ENCODE data around the gene CAT.
A peak's percentile ranks its signal among the peaks of the same experiment; 100 is the strongest.

The CAT gene

DNA sequence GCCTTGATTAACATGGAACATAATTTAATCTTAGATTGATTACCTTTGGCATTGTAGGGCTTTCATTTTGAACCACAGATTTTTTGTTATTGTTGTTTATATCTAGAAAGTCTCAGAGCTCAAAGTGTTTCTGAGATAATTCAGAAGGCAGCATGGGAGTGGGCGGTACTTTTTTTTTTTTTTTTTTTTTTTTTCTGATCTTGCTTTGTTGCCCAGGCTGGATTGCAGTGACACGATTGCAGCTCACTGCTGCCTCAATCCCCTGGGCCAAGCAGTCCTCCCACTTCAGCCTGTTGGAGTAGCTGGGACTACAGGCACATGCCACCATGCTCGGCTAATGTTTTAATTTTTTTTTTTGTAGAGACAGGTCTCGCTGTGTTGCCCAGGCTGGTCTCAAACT, 21.5 kb downstream of the CAT start:
- DNase-seq (ENCODE audit: low spot score), result no peak

DNA sequence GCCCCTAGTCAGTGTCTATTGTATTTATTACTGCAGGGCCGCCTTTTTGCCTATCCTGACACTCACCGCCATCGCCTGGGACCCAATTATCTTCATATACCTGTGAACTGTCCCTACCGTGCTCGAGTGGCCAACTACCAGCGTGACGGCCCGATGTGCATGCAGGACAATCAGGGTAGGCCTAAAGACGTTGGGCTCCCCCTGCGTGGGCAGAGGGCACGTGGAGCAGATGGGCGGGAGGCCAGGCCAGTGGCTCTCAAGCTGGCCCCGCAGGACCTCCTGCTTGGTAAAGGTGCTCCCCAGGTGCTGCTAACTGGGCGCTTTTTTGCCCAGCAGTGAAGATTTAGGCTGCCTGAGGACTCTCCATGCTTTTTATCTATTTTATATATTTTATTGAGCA, 22.5 kb downstream of the CAT start:
- DNase-seq (ENCODE audit: low spot score), result no peak

DNA sequence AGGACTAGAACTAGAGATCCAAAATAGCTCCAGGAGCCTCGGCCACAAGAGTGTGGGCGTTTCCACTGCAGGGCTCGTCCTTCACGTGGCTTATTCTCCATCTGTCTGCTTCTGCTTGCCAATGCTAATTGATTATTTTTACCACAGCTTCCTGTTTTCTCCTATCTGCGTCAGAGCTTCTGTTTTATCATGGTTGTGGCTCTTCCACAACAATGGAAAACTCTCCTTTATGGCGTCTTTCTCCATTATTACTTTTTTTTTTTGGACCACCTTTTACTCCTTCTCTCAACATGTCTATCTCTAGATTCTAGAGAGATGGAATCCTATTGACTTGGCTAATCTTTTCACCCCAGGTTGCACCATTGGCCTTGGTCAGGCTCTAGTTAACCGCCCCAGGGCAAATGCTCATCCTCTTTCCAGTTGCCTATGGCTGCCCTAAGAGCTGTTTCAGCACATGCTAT, 25.9 kb downstream of the CAT start:
- no peak for DNase-seq (ENCODE audit: low spot score)

DNA sequence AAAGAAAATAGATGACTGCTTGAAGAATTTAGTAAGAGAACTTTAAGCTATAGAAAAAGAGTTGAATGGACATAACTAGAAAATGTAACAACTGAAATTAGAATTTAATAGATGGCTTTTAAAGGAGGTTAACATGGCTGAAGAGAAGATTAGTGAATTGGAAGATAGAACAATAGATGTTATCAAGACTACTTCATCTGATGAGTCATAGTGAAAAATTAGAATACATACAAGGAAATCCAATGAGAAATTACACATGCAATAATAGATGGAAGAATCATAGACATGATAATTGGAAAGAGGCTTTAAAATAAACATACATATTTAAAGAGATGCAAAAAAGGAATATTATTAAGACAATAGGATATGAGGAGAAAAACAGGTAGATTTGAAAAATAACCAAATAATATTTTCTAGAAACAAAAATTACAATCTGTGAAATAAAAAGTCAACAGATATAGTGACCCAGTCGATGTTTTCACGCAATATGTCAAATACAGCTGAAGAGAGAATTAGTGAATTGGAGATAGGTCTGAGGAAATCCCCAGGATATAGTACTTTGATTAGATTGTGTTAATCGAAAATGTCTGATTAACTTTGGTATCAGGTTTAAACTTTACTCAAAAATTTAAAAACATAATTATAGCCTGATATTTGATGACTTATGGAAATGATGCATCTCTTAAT, 28.2 kb downstream of the CAT start:
- no peak for DNase-seq (ENCODE audit: low spot score)

DNA sequence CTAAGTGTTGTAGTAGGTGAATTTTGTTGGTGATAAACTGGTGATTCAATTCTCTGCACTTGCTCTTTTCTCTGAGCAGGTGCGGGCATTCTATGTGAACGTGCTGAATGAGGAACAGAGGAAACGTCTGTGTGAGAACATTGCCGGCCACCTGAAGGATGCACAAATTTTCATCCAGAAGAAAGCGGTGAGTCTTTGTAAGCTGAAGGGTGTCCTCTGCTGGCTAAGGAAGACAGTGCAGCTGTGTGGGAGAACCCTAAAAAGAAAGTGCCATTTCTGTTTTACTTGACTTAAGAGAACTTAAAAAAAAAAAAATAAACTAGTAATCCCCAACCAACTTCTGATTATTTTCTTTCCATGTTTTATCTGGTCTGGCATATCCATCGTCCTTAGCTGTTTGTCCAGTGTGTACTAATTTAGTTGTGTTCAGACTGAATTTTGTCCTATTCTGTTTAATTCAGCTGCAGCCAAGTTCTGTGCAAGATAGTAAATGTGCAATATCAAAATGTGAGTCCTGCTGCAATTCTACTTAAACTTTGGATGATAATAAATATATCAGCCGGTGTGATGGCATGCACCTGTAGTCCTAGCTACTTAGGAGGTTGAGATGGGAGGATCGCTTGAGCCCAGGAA, 29.6 kb downstream of the CAT start:
- peak; percentile 54 for DNase-seq (ENCODE audit: low spot score)

DNA sequence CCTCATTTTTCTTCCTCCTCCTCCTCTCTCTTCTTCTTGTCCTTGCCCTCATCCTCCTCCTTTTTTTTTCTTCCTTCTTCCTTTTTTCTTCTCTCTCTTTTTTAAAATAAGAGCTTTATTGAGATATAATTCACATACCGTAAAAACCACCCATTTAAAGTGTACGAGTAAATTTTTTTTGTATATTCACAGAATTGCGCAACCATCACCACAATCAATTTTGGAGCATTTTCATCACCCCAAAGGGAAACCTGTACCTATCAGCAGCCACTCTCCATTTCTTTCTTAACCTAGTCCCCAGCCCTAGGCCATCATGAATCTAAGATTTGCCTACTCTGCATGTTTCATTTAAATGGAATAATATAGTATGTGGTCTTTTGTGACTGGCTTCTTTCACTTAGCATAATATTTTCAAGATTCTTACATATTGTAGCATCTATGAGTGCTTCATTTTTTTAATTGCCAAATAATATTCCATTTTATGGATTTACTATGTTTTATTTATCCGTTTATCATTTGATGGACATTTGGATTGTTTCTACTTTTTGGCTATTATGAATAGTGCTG, 35.0 kb downstream of the CAT start:
- no peak for DNase-seq (ENCODE audit: low spot score)

DNA sequence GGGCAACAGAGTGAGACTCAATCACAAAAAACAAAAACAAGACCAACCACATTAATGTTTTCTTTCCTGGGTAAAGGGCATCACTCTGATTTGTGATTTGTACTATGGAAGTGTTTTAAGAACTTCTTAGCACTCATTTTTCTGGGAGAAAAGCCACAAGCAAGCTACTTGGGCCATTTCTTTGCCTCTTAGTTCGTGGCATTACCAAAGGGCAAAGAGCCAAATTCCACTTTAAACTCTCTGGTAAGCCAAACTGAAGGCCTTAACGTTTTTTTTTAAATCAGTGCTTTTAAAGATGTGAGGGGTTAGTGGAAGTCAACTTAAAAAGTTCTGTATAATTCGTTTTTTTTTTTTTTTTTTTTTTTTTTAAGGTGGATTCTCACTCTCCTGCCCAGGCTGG, 36.9 kb downstream of the CAT start:
- no peak for DNase-seq (ENCODE audit: low spot score)

DNA sequence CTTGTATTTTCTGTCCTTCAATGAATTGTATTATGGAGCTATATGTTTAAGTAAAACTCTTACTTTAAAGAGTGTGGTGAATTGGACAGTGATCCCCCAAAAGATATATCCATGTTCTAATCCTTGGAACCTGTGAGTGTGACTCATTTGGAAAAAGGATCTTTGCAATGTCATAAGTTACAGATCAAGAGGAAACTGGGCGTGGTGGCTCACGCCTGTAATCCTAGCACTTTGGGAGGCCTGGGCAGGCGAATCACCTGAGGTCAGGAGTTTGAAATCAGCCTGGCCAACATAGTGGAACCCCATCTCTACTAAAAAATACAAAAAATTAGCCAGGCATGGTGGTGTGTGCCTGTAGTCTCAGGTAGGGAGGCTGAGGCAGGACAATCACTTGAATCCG, 38.1 kb downstream of the CAT start:
- no peak for DNase-seq (ENCODE audit: low spot score)

DNA sequence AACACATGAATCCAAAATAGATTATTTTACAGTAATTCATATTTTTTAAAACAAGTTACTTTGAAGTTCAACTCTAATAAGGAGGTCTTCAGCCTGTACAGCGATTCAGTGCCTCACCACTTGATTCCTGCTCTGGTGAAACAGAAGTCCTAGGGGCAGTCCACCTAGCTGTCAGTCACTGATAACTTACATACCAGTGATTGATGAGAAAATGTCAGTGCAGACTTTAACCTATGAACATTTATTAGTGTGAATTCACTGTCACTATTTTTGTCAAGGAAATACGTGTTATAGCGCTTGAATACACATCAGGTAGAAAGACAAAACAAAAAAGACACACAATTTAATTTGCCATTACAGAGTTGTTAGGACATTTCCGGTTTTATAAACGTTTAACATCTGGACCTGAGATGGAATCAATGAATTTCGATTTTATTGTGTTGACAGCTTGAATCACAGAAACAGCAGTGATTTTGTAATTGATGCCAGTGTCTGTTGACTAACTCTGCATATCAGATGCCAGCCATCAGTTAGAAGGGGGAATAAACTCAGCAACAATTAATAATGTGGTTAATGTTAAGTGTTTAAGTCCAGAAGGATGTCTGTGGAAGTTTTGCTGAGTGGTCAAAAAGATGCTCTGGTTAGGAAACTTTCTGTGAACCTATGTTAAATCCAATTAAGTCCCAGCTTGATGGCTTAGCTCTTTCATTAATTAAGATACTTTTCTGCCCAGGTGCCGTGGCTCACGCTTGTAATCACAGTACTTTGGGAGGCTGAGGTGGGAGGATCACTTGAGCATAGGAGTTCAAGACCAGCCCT, 40.3 kb downstream of the CAT start:
- no peak for DNase-seq (ENCODE audit: low spot score)

DNA sequence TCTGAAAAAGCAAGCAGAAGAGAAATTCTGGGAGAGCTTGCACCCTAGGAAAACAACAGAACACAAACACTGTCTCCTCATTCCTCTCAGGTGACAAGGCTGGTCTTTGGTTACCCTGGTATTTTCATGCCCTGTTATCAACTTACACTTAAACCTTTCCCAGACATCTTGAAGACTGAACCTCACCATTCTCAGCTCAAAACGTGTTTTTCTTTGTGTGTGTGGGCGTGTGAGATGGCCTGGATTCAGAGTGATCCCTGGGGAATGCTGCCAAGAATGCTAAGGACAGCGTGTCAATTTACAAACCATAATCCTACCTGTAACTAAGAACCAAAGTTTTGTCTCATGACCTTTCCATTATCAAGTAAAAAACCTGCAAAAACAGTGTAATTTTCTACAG, 41.6 kb downstream of the CAT start:
- no peak for DNase-seq (ENCODE audit: low spot score)

DNA sequence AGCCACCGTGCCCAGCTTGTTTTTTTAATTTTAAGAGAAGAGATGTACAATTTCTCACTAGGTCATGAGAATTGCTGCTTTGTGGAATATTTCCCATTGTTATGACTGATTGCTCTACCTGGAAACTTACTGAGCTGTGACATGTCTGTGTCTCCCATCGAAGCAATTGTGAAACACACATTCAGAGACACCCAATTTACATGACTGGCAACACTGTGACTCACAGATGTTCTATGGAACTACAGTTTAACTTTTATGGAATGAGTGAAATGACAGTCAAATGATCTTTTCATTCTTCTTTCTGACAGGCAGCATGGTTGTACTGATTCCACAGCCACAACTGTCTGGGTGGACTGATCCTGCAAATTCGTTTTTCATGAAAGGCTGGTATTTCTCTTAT, 42.6 kb downstream of the CAT start:
- no peak for DNase-seq (ENCODE audit: low spot score)

DNA sequence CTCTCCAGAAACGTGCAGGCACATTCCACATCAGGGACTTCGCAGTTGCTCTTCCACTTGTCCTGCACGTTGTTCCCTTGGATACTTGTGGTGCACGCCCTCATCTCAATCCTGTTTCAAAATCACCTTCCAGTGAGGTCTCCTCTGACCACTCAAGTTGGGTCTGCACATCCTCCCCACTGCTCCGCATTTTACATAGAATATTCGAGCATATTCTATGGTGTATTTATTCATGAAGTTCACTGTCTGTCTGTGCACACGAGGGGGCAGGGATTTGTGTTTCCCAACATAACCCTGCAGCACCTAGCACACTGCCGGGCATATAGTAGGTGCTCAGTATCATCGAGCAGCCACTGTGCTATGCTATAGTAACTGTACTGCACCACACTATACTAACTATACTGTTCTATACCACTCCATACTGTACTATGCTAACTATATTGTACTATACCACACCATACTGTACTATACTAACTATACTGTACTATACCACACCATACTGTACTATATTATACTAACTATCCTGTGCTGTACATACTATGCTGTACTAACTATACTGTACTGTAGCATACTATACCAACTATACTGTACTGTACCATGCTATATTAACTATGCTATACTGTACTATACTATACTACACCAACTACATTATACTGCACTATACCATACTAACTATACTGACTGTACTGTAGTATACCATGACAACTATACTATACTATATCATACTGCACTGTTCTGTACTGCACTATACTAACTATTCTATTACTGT, 44.6 kb downstream of the CAT start:
- DNase-seq (ENCODE audit: low spot score), result no peak

DNA sequence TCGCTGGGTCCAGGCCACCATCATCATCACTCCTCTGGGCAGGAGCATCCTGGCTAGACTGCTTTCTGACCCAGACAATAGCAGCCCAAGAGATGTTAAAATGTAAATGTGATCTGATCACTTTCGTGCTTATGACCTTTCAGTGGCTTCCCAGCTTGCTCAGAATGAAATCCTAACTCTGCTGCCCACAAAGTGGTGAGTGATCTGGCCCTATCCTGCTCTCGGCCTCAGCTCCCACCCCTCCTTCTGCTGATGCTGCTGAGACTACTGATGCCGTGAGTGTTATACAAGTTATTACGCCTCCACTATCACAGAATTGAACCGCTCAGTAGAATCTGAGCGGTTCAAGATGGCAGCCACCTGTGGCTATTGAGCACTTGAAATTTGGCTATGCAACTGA, 48.7 kb downstream of the CAT start:
- no peak for DNase-seq (ENCODE audit: low spot score)

DNA sequence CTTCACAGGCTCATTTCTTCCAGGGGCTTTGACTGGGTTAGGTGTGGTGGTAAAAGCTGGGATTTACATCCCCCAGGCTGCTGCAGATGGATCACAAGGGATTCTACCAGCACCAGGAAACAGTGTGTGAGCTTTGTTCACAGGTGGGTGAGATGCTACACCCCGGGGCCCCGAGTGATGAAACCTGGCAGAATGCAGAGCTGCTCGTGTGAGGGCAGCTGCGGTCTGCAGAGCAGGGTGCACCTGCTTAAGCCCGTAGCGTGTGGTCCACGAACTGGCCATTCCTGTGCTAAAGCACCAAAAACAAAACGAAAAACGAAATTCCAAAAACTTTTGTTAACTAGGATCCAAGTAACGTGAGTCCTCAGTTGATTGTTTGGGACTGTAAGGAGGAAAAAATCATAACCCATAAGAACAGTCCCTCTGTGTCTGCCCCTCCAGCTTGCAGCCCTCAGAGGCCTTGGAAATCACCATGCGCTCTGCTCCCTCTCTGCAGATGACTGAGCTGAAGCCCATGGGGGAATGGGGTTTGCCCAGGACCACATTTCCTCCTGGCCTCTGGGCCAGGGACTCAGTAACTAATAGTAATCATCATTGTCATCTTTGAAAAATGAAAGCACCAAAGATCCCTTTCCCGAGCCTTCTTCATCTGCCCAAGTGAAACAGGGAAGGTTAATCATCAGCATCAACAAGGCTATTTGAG, 50.3 kb downstream of the CAT start:
- DNase-seq (ENCODE audit: low spot score), result no peak

DNA sequence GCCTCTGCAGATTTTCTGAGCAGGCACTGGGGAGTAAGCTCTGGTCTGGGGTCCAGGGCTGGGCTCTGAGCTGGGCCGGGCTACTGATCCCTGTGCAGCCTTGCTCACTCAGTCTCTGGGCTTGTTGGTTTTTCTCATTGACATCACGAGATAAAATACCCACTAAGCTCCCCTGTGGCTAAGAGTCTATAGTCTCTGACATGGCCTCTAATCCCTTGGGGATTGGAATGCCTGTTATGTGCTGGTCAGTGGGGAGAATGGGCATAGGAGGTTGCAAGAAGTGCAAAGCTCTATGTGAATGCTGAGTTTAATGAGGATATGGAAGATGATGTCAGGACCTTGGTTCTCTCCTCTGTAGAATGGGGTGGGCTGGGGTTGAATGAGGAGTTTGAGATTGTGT, 51.6 kb downstream of the CAT start:
- no peak for DNase-seq (ENCODE audit: low spot score)

DNA sequence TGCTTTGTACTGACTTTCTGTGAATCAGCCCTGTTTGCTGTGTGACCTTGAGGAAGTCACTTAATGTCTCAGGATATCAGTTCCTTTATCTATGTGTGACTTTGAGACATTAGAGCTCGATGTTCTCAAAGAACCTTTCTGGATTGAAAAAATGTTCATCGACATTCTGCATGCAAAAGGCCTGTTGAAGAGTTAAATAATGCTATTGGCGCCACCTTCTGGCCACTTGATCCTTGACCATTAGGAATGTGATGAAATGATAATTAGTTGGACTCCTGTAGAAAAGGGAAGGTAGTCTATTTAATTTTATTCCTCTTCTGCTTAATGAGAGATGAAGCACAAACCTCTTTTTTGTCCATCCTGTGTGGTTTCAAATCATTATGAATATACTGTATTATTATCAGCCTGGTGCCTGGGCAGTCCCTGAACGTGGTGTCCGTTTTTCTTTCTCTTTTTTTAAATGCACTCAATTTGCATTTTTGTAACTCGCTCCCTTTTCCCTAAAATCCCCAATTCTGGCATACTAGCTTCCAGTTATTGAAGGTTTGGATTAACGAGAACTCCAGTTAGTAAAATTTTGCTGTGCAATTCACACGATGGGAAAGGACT, 54.2 kb downstream of the CAT start:
- peak; percentile 68 for DNase-seq (ENCODE audit: low spot score)

DNA sequence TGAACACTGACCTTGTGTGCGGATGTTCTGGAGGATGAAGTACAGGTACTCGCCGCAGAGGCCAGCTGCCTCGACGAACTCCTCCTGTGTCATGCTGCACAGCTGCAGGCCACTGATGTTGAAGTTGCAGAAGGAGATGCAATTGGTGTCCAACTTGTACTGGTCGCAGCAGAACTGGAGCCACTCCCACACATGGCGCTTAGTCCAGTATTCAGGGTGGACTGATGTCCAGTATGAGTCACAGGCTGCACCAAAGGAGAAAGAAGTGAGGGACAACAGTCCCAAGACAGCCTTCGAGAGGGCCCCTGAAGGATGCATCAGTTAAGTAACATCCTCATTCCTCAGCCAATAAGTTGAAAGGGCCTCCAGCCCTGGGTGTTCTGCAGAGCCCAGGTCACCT, 54.7 kb downstream of the CAT start:
- no peak for DNase-seq (ENCODE audit: low spot score)

DNA sequence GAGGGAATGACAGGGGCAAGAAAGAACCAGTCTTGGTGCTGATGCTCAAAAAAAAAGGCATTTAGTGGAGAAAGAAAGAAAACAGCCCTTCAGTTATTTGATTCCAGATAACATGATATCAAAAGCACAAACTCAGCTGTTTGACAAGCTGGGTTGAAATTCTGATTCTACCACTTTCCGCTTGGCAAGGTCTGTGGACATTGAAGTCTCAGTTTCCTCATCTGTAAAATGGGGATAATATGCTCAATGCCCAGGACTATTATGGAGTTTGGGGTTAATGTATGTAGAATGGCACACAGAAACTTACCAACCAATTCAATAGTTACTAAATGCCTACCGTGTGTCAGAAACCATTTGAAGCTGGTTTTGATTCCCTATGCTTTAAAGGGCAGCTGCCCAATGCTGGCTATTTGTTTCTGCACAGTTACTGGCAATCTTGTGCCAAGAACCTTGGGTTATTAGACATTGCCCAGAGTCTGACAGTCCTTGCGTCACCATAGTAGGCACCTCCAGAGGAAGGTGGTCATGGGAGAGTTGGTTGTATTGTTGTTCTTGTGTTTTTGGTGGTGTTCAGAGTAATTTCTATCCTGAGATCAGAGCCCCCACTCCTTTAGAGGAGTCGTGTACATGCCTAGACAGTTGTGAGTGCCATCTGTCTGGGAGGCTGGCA, 55.3 kb downstream of the CAT start:
- DNase-seq (ENCODE audit: low spot score), result no peak

DNA sequence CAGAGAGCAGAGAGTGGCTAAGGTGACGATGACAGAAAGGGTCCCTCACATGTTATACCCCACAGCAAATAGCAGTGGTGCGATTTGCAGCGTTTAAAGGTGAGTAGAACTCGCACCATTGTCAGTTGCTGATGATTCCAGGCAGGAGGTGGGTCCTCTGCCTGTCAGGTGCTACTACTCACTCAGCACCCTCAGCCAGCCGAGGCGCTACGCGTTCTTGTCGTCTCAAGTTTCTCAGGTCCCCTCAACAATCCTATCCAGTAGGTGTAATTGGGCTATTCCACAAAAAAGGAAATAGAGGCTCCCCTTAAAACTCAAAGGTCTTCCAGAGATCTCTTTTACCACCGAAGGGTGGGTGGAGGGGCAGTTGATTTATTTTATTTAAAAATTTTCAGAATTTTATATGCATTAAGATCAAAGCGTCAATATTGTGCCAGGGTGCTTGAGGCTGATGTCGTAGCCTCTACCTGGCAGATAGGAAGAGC, 56.5 kb downstream of the CAT start:
- DNase-seq (ENCODE audit: low spot score), result peak; percentile 11

DNA sequence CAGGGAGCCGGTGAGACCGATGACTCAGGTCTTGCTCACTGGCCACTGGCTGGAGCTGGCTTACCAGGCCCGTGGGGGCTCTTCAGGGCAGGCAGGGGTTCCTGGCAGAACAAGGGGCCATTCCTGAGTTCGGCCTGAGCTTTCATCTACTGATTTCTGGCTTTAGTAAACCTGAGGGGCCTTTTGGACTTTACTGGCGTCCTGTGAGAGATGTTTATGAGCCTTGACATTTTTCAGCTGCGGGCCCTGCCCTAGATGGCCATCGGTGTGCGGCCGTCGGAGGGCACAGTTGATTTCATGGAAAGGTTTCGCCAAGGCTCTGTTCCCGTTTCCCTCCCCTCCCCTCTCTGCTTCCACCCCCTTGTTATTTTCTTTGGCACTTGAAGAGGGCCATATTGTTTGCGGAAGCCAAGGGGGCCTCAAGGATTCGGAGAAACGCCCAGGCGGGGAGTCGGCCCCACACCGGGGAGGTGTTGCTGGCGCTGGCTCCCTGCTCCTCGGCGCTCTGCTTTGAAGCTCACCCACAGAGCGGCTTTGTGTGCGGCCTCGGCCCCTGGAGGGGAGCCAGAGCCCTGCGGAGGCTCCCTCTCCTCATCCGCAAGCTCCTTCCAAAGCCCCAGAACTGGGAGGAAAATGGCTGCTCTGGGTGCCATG, 57.1 kb downstream of the CAT start:
- DNase-seq (ENCODE audit: low spot score), result no peak

Data from LoVo (cell line).